Endothelial cell (in vitro differentiated cells): Measurements from ENCODE around the gene IL15RA. TPM values are rescaled to one million over a fixed set of nuclear protein-coding genes. Genes with fewer than 3 reads are reported as not detected.
"Not testable (repeated sequence)": the region's sequence is repeated elsewhere in the genome, so short reads cannot be mapped to it uniquely, and the experiment has no call there.

ENCODE experiments used
- DNase-seq: peaks from one replicate; pipeline ENCODE4 v3.0.0; 2021; ENCODE audit warnings: low spot score
- H3K27ac Mint-ChIP-seq: one replicate; pipeline ENCODE4 v1.8.0; 2021; ENCODE audit warnings: mixed read lengths, inconsistent platforms; ENCODE audit not compliant: unreplicated experiment
- H3K27me3 Mint-ChIP-seq: one replicate; pipeline ENCODE4 v1.8.0; 2021; ENCODE audit warnings: mild to moderate bottlenecking, moderate library complexity, mixed read lengths, inconsistent platforms; ENCODE audit not compliant: unreplicated experiment
- H3K36me3 Mint-ChIP-seq: one replicate; pipeline ENCODE4 v1.8.0; 2021; ENCODE audit warnings: mild to moderate bottlenecking, low read depth, mixed read lengths, inconsistent platforms; ENCODE audit not compliant: unreplicated experiment
- H3K4me1 Mint-ChIP-seq: one replicate; pipeline ENCODE4 v1.8.0; 2021; ENCODE audit warnings: mild to moderate bottlenecking, mixed read lengths, inconsistent platforms; ENCODE audit not compliant: unreplicated experiment
- H3K4me3 Mint-ChIP-seq: one replicate; pipeline ENCODE4 v1.8.0; 2021; ENCODE audit warnings: mild to moderate bottlenecking, mixed read lengths, inconsistent platforms; ENCODE audit not compliant: unreplicated experiment
- H3K9me3 Mint-ChIP-seq: one replicate; pipeline ENCODE4 v1.8.0; 2021; ENCODE audit warnings: mixed read lengths, inconsistent platforms; ENCODE audit not compliant: unreplicated experiment
- CTCF ChIP-seq: fragments of 200-600 bp; sonication (generic); IDR thresholded peaks from one replicate; pipeline ENCODE4 v1.5.0; 2021; ENCODE audit warnings: antibody characterized with exemption; ENCODE audit not compliant: unreplicated experiment
- total RNA-seq: library from RNA; stranded (reverse); fragmentation: NEBNext Ultra II Directional; extraction: Animal tissue kit (Norgen Biotek cat#: 25700); gene quantifications from one replicate; pipeline ENCODE4 v1.2.1, GENCODE V29; 2021; ENCODE audit not compliant: unreplicated experiment

The IL15RA gene
- total RNA-seq, 1 donor from 2014 or later: 0.97 TPM

- Mint-ChIP-seq H3K27me3 (peaks cover 11% of the 10 kb centered on the region), H3K27ac (no peak overlapping the region), H3K4me1 (peaks cover 51% of the 10 kb centered on the region), H3K36me3 (no peaks in the 10 kb centered on the region), H3K4me3 (no peak overlapping the region), H3K9me3 (no peaks in the 10 kb centered on the region)
- DNase-seq: no peak
- no peak for TF ChIP-seq CTCF
Measured at GRCh38 chr10:5947471-5948207, 29.7 kb downstream of the IL15RA start.

DNA sequence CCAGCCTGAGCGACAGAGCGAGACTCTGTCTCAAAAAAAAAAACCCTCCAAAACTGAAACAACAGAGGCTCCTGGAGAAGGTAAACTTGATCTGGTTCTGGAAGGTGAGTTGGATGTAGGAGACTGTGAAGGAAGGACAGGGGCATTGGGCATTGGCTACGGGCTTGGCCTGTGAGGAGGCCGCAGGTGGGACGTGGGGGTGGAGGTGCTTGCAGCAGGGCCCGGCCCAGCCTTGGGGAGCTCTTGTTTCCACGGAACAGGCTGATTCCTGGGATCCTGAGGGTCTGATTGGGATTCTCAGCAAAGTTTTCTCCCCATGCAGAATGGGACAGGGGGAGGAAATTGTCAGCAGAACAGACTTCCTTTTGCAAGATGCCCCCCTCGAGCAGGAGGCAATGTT is 30.6 kb downstream of the IL15RA start:
- H3K4me3 Mint-ChIP-seq: no peak overlapping the region
- no peak for DNase-seq
- no peaks in the 10 kb centered on the region for H3K9me3 Mint-ChIP-seq
- no peak for TF ChIP-seq CTCF
- no peaks in the 10 kb centered on the region for H3K36me3 Mint-ChIP-seq
- peaks cover 13% of the 10 kb centered on the region for H3K27me3 Mint-ChIP-seq
- H3K27ac Mint-ChIP-seq: peak overlapping the region; percentile 67
- peaks cover 57% of the 10 kb centered on the region for H3K4me1 Mint-ChIP-seq

- not testable (repeated sequence) for DNase-seq, H3K36me3 Mint-ChIP-seq, H3K9me3 Mint-ChIP-seq
- Mint-ChIP-seq H3K27ac (peak overlapping the region; percentile 99), H3K4me3 (peak overlapping the region; percentile 42), H3K27me3 (peaks cover 13% of the 10 kb centered on the region), H3K4me1 (peaks cover 57% of the 10 kb centered on the region)
Measured at GRCh38 chr10:5946419-5946775, 30.9 kb downstream of the IL15RA start.

DNA sequence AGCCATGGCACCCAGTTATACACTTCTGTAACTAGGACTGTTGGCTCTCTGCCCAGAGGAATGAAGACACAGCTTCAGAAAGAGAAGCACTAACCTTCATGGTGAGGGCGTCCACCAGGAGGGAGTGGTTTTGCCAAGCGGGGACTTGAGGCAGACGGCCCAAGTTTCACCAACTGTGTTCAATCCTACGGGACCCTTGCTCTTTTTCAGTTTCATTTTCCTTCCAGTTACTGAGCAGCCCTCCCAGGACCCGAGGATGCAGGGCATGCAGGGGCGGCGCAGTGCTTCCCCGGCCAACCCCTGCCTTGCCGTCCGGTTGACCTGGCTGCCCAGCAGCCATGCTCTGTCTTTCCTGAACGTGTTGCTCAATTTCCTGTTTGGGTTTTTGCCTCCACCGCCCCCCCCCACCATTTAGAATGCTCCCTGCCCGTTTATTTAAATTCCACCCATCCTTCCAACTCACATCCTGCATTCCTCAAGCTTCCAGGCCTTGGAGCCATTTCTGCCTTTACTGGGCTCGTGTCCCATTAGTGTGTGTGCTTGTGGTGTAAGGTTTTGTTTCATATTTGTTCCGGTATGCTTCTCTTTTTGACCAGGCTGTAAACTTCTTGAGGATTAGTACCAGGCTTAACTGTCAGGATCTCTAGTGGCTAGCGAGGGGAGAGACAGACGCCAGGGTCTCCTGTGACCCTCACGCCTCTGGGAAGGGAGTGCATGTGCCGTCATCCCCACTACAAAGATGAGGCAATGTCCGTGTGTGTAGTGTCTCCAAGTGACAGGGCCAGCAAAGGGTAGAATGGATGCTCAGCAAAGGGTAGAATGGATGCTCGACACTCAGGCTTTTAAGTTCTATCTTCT is 31.6 kb downstream of the IL15RA start:
- no peak for TF ChIP-seq CTCF
- peaks cover 2% of the 10 kb centered on the region for H3K36me3 Mint-ChIP-seq
- peaks cover 13% of the 10 kb centered on the region for H3K27me3 Mint-ChIP-seq
- H3K27ac Mint-ChIP-seq: peak overlapping the region; percentile 99
- DNase-seq: peak; percentile 52
- H3K4me3 Mint-ChIP-seq: peak overlapping the region; percentile 79
- H3K4me1 Mint-ChIP-seq: peaks cover 58% of the 10 kb centered on the region
- H3K9me3 Mint-ChIP-seq: no peaks in the 10 kb centered on the region

DNA sequence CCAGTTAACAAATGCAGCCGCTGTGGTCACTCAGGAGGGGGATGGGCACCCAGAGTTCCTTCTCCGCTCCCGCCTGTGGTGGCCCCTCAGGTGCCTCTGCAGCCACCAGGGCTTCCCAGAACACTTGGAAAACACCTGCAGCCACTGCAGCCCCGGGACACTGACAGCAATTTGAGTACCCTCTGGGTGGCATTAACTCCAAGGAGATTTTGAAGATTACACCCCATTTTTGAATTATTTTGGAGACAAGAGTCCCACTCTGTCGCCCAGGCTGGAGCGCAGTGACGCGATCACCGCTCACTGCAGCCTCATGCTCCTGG is 32.2 kb downstream of the IL15RA start:
- peak overlapping the region; percentile 79 for H3K4me3 Mint-ChIP-seq
- no peak for DNase-seq
- H3K27ac Mint-ChIP-seq: peak overlapping the region; percentile 99
- no peak for TF ChIP-seq CTCF
- H3K9me3 Mint-ChIP-seq: no peaks in the 10 kb centered on the region
- peaks cover 15% of the 10 kb centered on the region for H3K27me3 Mint-ChIP-seq
- peaks cover 4% of the 10 kb centered on the region for H3K36me3 Mint-ChIP-seq
- peaks cover 61% of the 10 kb centered on the region for H3K4me1 Mint-ChIP-seq
